Prostate gland (tissue), 2 donors: ENCODE measurements around the gene SMYD5. TPM values are rescaled to one million over a fixed set of nuclear protein-coding genes. Genes with fewer than 3 reads are reported as not detected.

Experiments used
- DNase-seq: peaks from one replicate; pipeline ENCODE4 v3.0.0-alpha.2; 2019; ENCODE audit warnings: low spot score
- H3K27ac ChIP-seq, 2 donors: fragments of 200-600 bp; sonication (generic); 2 replicates each; pipeline ENCODE4 v1.5.1; 2017 to 2019
- H3K27me3 ChIP-seq: fragments of 200-600 bp; sonication (generic); replicated peaks from 2 replicates; pipeline ENCODE4 v1.5.1; 2019; ENCODE audit not compliant: insufficient read depth
- H3K36me3 ChIP-seq, 2 donors: fragments of 200-600 bp; sonication (generic); 1 replicate in 1 of 2; 2 replicates in 1 of 2; pipeline versions ENCODE4 v1.5.1 to v1.8.1; 2017 to 2019
- H3K4me1 ChIP-seq: fragments of 200-600 bp; sonication (generic); replicated peaks from 2 replicates; pipeline ENCODE4 v1.5.1; 2019
- H3K4me3 ChIP-seq, 2 donors: fragments of 200-600 bp; sonication (generic); 2 replicates each; pipeline ENCODE4 v1.5.1; 2017 to 2019
- H3K9me3 ChIP-seq: fragments of 200-600 bp; sonication (generic); 2 replicates; pipeline ENCODE4 v1.5.1; 2017
- POLR2A ChIP-seq: fragments of 450-650 bp; IDR thresholded peaks from one replicate; pipeline ENCODE4 v1.6.1; 2016; ENCODE audit warnings: antibody characterized with exemption, mild to moderate bottlenecking
- POLR2AphosphoS5 ChIP-seq: sonication (generic); formaldehyde crosslinking; IDR thresholded peaks from one replicate; pipeline ENCODE4 v1.6.1; 2017; ENCODE audit warnings: antibody characterized with exemption
- WGBS: methylation state at CpG from one replicate; pipeline ENCODE4 v1.1.5; 2018; 5-methylcytosine and 5-hydroxymethylcytosine counted together
- intact Hi-C: fragments of 100-400 bp; cut with DNase I; formaldehyde crosslinking; loops from one replicate; pipeline ENCODE4 v1.14.2; 2022
- total RNA-seq, 2 donors: library from RNA; depleted of rRNA; stranded (reverse); fragments of >200 nt; gene quantifications; one replicate each; pipeline ENCODE4 v1.1.0, GENCODE V29; 2016
- TF ChIP-seq, protein P1 (sequence below), 4 experiments: fragments of 200-600 bp in 2 of 4; fragments of 450-650 bp in 2 of 4; sonication (generic) in 2 of 4; IDR thresholded peaks; 1 replicate in 3 of 4; 2 replicates in 1 of 4; pipeline ENCODE4 v1.5.1; 2016 to 2019; ENCODE audit warnings: antibody characterized with exemption in 4 of 4, mild to moderate bottlenecking in 2 of 4, moderate library complexity in 2 of 4

SMYD5 gene
- total RNA-seq, 2 donors from 2014 or later, result 12.5 to 36.6 TPM

GRCh38 chr2:73238149-73238548 lies 24.1 kb downstream of the SMYD5 start:
- Histone ChIP-seq H3K4me3 (no peak overlapping the region), H3K27me3 (no peaks in the 10 kb centered on the region), H3K4me1 (peaks cover 6% of the 10 kb centered on the region), H3K27ac (no peak overlapping the region), H3K9me3 (no peaks in the 10 kb centered on the region), H3K36me3 (no peaks in the 10 kb centered on the region)
- intact Hi-C loops, result no loop called here
- 72% methylated on average over 3 of the region's 3 CpGs for WGBS
- no peak for DNase-seq
- TF ChIP-seq POLR2AphosphoS5 (no peak), POLR2A (no peak)
- TF ChIP-seq, protein P1, sequence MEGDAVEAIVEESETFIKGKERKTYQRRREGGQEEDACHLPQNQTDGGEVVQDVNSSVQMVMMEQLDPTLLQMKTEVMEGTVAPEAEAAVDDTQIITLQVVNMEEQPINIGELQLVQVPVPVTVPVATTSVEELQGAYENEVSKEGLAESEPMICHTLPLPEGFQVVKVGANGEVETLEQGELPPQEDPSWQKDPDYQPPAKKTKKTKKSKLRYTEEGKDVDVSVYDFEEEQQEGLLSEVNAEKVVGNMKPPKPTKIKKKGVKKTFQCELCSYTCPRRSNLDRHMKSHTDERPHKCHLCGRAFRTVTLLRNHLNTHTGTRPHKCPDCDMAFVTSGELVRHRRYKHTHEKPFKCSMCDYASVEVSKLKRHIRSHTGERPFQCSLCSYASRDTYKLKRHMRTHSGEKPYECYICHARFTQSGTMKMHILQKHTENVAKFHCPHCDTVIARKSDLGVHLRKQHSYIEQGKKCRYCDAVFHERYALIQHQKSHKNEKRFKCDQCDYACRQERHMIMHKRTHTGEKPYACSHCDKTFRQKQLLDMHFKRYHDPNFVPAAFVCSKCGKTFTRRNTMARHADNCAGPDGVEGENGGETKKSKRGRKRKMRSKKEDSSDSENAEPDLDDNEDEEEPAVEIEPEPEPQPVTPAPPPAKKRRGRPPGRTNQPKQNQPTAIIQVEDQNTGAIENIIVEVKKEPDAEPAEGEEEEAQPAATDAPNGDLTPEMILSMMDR (IDR thresholded peaks at IDR 0.05), result no peak

DNA sequence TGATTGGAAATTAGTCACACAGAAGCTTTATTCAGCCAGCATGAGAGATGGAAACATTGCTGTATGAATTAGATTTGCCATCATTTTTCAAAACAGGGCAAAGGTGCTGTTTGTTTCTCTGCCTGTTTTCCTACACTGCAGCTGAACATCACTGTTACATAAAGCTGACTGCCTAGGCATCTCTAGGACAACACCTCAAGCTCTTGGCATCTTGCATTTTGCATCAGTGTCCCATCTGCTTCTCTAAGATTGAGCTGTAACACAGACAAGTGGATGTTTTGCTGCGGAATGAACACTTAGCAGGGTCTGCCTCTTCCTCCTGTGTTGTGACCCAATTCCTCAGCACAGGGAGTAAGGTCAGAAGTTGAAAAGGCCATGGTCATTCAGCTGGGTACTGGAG lies 24.9 kb downstream of the SMYD5 start:
- H3K36me3 ChIP-seq, result no peaks in the 10 kb centered on the region

DNA sequence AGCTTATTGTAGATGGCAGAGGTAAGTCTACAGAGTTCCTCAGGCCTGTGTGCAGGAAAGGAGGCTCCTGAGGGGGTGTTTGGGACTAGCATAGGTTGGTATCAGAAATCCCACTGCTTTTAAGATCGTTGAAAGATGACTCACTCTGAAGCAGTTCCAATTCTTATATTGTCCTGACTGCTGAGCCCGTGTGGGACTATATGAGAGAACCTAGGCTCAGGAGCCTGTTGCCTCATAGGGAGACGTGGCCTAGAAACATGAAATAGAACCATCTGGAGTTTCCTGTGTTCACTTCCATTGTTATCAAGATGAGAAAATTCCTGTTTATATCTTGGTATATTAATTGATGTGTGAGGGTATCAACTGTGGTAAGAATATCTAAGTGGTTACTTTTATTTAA lies 25.7 kb downstream of the SMYD5 start:
- TF ChIP-seq, protein P1 (IDR thresholded peaks at IDR 0.05), result no peak
- no peak for TF ChIP-seq POLR2AphosphoS5
- TF ChIP-seq POLR2A, result no peak
- WGBS, result 48% methylated on average over 3 of the region's 3 CpGs
- intact Hi-C loops, result no loop called here
- H3K4me1 ChIP-seq, result peaks cover 6% of the 10 kb centered on the region
- H3K27ac ChIP-seq, result no peak overlapping the region
- H3K27me3 ChIP-seq, result no peaks in the 10 kb centered on the region
- no peak overlapping the region for H3K4me3 ChIP-seq
- H3K36me3 ChIP-seq, result peaks cover 0 to 7% of the 10 kb centered on the region in 2 donors
- DNase-seq, result no peak
- no peaks in the 10 kb centered on the region for H3K9me3 ChIP-seq

More for the DNA sequence above, 24.9 kb downstream of the SMYD5 start:
- Histone ChIP-seq H3K4me1 (peaks cover 6% of the 10 kb centered on the region), H3K27ac (no peak overlapping the region), H3K9me3 (no peaks in the 10 kb centered on the region), H3K27me3 (no peaks in the 10 kb centered on the region), H3K4me3 (no peak overlapping the region)
- 82% methylated on average over 1 of the region's 1 CpG for WGBS
- no peak for DNase-seq
- intact Hi-C loops, result no loop called here
- no peak for TF ChIP-seq POLR2AphosphoS5
- TF ChIP-seq POLR2A, result no peak
- TF ChIP-seq, protein P1 (IDR thresholded peaks at IDR 0.05), result no peak

DNA sequence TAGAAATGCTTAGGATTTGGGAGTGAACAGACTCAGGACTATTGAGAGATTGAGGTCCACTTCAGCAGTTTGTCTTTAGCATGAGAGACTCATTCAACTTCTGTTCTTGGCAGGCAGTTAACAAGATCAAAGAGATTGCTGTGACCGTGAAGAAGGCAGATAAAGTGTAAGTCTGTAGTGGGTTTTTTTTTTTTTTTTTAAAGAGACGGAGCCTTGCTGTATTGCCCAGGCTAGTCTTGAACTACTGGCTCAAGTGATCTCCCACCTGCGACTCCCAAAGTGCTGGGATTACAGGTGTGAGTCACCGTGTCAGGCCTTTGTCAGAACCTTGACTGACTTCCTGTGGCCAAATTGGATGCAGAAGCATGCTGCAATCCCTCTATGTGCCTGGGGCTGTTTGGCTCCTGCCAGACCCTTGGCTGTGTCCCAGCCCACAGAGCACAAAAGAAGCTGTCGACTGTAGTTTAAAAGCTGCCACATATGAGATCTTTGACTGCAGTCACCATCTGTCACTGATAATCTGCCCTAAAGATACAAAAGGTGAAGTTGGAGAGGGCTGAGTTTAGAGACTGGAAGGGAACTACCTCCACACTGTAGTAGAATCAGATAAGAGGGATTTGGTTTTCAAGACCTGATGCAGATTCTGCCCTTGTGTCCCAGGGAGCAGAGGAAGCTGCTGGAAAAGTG lies 30.0 kb downstream of the SMYD5 start:
- Histone ChIP-seq H3K27me3 (no peaks in the 10 kb centered on the region), H3K36me3 (peaks cover 7 to 28% of the 10 kb centered on the region in 2 donors), H3K27ac (no peak overlapping the region), H3K4me1 (no peaks in the 10 kb centered on the region), H3K4me3 (no peak overlapping the region), H3K9me3 (no peaks in the 10 kb centered on the region)
- DNase-seq, result peak; percentile 52
- 29% methylated on average over 5 of the region's 5 CpGs for WGBS
- TF ChIP-seq, protein P1 (IDR thresholded peaks at IDR 0.05), result no peak
- TF ChIP-seq POLR2AphosphoS5, result peak; percentile 46
- intact Hi-C loops, result no loop called here

GRCh38 chr2:73244580-73244979 lies 30.5 kb downstream of the SMYD5 start:
- no peaks in the 10 kb centered on the region for H3K4me1 ChIP-seq
- H3K9me3 ChIP-seq, result no peaks in the 10 kb centered on the region
- no peak for DNase-seq
- no peak overlapping the region for H3K27ac ChIP-seq
- H3K27me3 ChIP-seq, result no peaks in the 10 kb centered on the region
- no peak overlapping the region for H3K4me3 ChIP-seq
- peaks cover 10 to 30% of the 10 kb centered on the region in 2 donors for H3K36me3 ChIP-seq
- TF ChIP-seq, protein P1 (IDR thresholded peaks at IDR 0.05), result no peak
- TF ChIP-seq POLR2A (no peak), POLR2AphosphoS5 (no peak)
- 78% methylated on average over 3 of the region's 3 CpGs for WGBS
- intact Hi-C loops, result no loop called here
